GM06990 (cell line): ENCODE measurements around the gene PTPRD.
"Not testable (repeated sequence)": the region's sequence is repeated elsewhere in the genome, so short reads cannot be mapped to it uniquely, and the experiment has no call there.

Experiments used
- DNase-seq: peaks from one replicate; pipeline ENCODE4 v3.0.0-alpha.2; 2011; ENCODE audit not compliant: insufficient read length; ENCODE audit errors: extremely low read depth
- H3K27me3 ChIP-seq: replicated peaks from 2 replicates; pipeline ENCODE4 v1.6.0; 2011; ENCODE audit warnings: low read length; ENCODE audit not compliant: control insufficient read depth, insufficient read depth
- H3K36me3 ChIP-seq: 2 replicates; pipeline ENCODE4 v1.5.1; 2011; ENCODE audit warnings: low read length; ENCODE audit not compliant: control insufficient read depth, insufficient read depth
- H3K4me3 ChIP-seq: replicated peaks from 2 replicates; pipeline ENCODE4 v1.5.1; 2011; ENCODE audit warnings: low read depth, mild to moderate bottlenecking, control low read depth, low read length
- TF ChIP-seq, protein P1 (sequence below): IDR thresholded peaks from 2 replicates; pipeline ENCODE4 v1.5.1; 2011; ENCODE audit warnings: low read length, control low read depth, mild to moderate bottlenecking, inconsistent platforms; ENCODE audit not compliant: insufficient read depth, poor library complexity, severe bottlenecking

PTPRD gene

DNA sequence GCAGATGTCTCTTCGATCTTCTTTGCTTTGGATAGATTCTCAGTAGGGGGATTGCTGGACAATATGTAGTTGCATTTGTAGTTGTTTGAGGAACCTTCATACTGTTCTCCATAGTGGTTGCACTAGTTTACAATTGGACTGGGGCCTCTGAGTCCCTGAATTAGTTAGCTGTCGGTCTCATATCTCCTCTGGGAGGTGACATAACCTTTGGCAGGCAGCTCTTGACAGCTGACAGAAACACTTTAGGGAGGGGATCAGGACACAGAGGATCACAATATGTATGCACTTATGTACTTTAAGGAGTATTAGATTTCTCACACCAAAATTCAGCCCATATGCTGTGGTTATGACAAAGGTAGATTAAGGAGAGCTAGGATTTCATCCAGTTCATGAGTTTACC lies 1533.3 kb downstream of the PTPRD start:
- H3K27me3 ChIP-seq, result no peaks in the 10 kb centered on the region
- H3K4me3 ChIP-seq, result no peak overlapping the region
- no peaks in the 10 kb centered on the region for H3K36me3 ChIP-seq
- TF ChIP-seq, protein P1, sequence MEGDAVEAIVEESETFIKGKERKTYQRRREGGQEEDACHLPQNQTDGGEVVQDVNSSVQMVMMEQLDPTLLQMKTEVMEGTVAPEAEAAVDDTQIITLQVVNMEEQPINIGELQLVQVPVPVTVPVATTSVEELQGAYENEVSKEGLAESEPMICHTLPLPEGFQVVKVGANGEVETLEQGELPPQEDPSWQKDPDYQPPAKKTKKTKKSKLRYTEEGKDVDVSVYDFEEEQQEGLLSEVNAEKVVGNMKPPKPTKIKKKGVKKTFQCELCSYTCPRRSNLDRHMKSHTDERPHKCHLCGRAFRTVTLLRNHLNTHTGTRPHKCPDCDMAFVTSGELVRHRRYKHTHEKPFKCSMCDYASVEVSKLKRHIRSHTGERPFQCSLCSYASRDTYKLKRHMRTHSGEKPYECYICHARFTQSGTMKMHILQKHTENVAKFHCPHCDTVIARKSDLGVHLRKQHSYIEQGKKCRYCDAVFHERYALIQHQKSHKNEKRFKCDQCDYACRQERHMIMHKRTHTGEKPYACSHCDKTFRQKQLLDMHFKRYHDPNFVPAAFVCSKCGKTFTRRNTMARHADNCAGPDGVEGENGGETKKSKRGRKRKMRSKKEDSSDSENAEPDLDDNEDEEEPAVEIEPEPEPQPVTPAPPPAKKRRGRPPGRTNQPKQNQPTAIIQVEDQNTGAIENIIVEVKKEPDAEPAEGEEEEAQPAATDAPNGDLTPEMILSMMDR, result no peak
- DNase-seq, result no peak

DNA sequence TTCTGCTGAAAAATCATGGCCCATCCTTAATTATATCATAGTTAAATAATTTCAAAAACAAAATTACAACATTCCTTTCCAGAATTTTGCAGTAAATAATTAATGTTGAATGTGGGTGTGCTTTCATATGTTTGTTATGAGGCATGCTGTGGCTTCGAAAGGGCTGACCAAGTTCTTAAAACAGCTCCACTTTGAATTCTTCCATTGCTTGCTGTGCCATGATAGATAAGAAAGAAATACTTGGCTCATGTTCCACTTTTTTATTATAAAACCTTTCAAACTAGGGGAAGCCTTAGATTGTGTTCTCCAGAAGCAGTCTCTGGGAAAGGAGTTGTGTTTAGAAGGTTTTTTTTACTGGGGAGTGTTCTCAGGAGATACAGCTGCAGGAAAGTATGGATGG lies 1534.5 kb downstream of the PTPRD start:
- DNase-seq, result no peak
- Histone ChIP-seq H3K4me3 (no peak overlapping the region), H3K36me3 (no peaks in the 10 kb centered on the region), H3K27me3 (no peaks in the 10 kb centered on the region)
- TF ChIP-seq, protein P1, result no peak

DNA sequence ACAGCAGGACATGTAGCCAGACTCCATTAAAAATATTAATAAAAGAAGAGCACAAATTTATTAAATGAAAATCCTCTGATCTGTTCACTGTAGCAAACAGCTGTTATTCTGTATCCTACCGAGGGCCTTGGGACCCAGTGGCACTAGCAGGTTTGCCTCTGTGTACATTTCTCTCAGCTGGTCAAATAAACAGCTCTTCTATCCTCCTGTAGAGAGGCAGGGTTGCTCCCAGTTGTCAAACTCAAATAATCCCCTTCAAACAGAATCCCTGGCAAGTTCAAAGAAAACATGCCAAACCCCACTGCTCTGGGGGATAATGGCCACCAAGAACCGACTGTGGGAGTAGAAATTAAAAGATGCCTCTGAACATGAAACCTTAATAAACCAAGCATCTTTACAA lies 1551.2 kb downstream of the PTPRD start:
- Histone ChIP-seq H3K27me3 (no peaks in the 10 kb centered on the region), H3K36me3 (no peaks in the 10 kb centered on the region), H3K4me3 (no peak overlapping the region)
- DNase-seq, result no peak
- TF ChIP-seq, protein P1, result no peak

DNA sequence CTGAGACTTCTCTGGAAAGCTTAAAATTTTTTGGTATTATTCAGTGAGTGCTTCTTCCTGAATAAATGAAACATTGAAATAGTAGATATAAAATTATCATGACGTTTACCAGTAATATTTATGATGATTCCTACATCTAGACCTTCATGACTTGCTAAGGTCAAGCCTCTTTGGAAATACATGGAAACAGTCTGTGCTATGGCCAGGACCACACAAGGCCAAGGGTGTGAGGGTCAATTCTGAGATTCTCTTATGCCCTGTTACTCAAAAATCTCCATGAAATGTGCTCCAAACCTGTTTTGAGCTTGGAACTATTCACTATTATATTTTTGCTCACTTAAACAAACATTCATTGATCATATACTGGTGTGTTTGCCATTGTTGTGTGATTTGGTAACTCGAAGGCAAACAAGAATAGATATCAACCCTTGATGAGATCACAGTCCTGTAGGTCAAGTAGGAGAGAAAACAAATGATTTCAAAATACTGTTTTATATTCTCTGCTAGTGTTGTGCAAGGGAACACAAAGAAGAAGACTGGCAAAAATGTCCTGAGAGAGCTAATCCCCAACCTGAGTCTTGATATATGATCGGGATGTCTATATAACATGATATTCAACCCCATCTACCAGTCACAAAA lies 1558.3 kb downstream of the PTPRD start:
- DNase-seq, result no peak
- Histone ChIP-seq H3K4me3 (no peak overlapping the region), H3K36me3 (no peaks in the 10 kb centered on the region), H3K27me3 (no peaks in the 10 kb centered on the region)
- TF ChIP-seq, protein P1, result no peak

DNA sequence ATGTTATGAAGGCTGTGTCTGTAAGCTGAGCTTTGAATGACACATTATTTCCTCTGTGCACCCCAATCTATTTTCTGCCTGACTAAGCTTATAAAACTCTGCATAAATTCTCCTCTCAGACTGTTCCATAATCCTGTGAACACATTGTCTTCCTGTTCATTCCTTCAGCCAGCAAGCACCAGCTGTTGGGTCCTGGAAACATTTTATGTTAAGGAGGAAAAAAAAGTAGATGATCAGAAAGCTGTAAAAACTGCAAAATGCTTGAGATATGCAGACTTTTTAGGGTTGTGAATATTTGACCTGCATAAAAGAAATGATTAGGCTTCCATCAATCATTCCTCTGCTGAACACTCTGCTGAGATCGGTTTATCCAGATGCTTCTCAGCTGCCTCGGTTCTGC lies 1567.2 kb downstream of the PTPRD start:
- no peak for DNase-seq
- TF ChIP-seq, protein P1, result no peak
- no peaks in the 10 kb centered on the region for H3K36me3 ChIP-seq
- no peaks in the 10 kb centered on the region for H3K27me3 ChIP-seq
- H3K4me3 ChIP-seq, result no peak overlapping the region

DNA sequence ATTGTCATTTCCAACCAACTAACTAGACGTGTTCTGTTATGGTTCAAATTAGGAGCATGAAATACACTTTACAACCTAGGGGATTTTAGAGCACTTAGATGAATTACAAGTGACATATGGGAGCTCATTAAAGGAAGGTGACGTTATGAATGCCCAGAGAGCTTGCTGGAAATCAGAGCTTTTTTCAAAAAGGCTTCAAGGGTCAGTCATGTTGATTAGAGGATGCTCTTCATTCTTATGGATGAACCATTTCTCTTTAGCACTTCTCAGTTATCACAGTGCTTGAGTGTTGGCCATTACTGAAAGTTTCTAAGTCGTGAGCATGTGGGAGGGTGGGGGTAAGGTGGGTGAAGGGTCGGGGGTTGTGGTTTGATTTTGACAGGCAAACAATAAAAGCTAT lies 1567.7 kb downstream of the PTPRD start:
- TF ChIP-seq, protein P1, result no peak

DNA sequence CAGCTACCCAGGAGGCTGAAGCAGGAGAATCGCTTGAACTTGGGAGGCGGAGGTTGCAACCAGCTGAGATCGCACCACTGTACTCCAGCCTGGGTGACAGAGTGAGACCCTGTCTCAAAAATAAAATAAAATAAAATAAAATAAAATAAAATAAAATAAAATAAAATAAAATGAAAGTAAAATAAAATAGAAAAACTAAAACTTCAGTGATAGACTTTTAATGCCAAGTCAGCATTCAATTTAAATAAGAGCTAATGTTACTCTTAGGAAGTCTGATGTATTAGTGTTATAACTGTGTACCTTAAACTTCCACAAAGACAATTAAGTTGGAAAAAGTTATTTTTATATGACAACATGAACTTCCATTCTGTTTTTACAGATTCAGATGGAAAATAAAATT lies 1569.0 kb downstream of the PTPRD start:
- not testable (repeated sequence) for H3K27me3 ChIP-seq, H3K36me3 ChIP-seq, DNase-seq, H3K4me3 ChIP-seq

More for the DNA sequence above, 1567.7 kb downstream of the PTPRD start:
- Histone ChIP-seq H3K27me3 (no peaks in the 10 kb centered on the region), H3K4me3 (no peak overlapping the region), H3K36me3 (no peaks in the 10 kb centered on the region)
- DNase-seq, result no peak
